GM12891 (cell line): ENCODE data around the gene CYP1A1.

Source experiments
- POLR2A ChIP-seq: IDR thresholded peaks from 2 replicates; pipeline ENCODE4 v1.6.1; 2011; ENCODE audit warnings: low read depth, low read length, control low read depth
- POLR2AphosphoS5 ChIP-seq: IDR thresholded peaks from 2 replicates; pipeline ENCODE4 v1.6.1; 2011; ENCODE audit warnings: low read depth, low read length, control low read depth
- SPI1 ChIP-seq: IDR thresholded peaks from 2 replicates; pipeline ENCODE4 v1.6.1; 2011; ENCODE audit warnings: low read depth, low read length, control low read depth
- TAF1 ChIP-seq: IDR thresholded peaks from 2 replicates; pipeline ENCODE4 v1.6.1; 2011; ENCODE audit warnings: low read depth, low read length, control low read depth

DNA sequence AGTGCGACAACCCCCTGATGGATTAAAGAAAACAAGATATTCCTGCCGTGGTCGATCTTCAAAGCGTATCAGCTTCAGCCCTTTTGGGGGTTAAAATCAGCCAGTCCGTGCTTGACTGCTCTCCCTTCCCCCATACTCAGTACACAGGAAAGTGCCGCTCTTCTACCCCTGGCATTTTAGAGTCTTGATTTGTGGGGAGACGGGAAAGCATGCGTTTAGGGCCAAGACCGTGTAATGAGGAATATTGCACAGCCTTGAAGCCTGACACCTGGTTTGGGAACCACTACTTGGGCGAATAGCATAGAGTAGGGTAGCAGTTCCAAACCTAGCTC, 29.0 kb downstream of the CYP1A1 start:
- no peak for TF ChIP-seq POLR2A
- TF ChIP-seq POLR2AphosphoS5: no peak
- TF ChIP-seq TAF1: no peak
- TF ChIP-seq SPI1: no peak
